Adrenal gland (tissue), 12 donors: Measurements from ENCODE around the gene AK5. TPM values are rescaled to one million over a fixed set of nuclear protein-coding genes. Genes with fewer than 3 reads are reported as not detected.

Source experiments
- DNase-seq, 7 donors: peaks; one replicate each; pipeline ENCODE4 v3.0.0-alpha.2; 2019 to 2020
- H3K27ac ChIP-seq, 5 donors: fragments of 200-600 bp; sonication (generic) in 4 of 5; 1 replicate in 3 of 5; 2 replicates in 2 of 5; pipeline versions ENCODE4 v1.5.1 to v1.8.0; 2016 to 2020; ENCODE audit warnings: mild to moderate bottlenecking in 1 of 5
- H3K27me3 ChIP-seq: fragments of 200-600 bp; 2 replicates; pipeline ENCODE4 v1.8.0; 2021
- H3K36me3 ChIP-seq, 2 donors: fragments of 200-600 bp; replicated peaks in 1 of 2; 1 replicate in 1 of 2; 2 replicates in 1 of 2; pipeline versions ENCODE4 v1.5.1 to v1.8.0; 2018 to 2022
- H3K4me1 ChIP-seq, 2 donors: fragments of 200-600 bp; replicated peaks in 1 of 2; 1 replicate in 1 of 2; 2 replicates in 1 of 2; pipeline versions ENCODE4 v1.5.1 to v1.8.0; 2018 to 2021
- H3K4me3 ChIP-seq, 4 donors: fragments of 200-600 bp; sonication (generic) in 3 of 4; one replicate each; pipeline ENCODE4 v1.5.1; 2016 to 2018
- H3K9me3 ChIP-seq, 3 donors: fragments of 200-600 bp; sonication (generic) in 1 of 3; replicated peaks in 1 of 3; 1 replicate in 2 of 3; 2 replicates in 1 of 3; pipeline versions ENCODE4 v1.5.1 to v1.8.0; 2016 to 2021
- POLR2A ChIP-seq, 2 donors: fragments of 450-650 bp; IDR thresholded peaks; one replicate each; pipeline ENCODE4 v1.6.1; 2017; ENCODE audit warnings: antibody characterized with exemption in 2 of 2, mild to moderate bottlenecking in 2 of 2, moderate library complexity in 1 of 2
- WGBS, 4 donors: extraction: QIAGEN DNeasy Blood & Tissue Kit in 2 of 4; methylation state at CpG; one replicate each; pipeline versions ENCODE4 v1.1.5 to v1.1.7; 2013 to 2017; 5-methylcytosine and 5-hydroxymethylcytosine counted together
- intact Hi-C, 2 donors: fragments of 100-400 bp; cut with DNase I; formaldehyde crosslinking; loops; one replicate each; pipeline versions ENCODE4 v1.14.1 to v1.15.0; 2022 to 2023
- polyA plus RNA-seq, 3 donors: library from polyadenylated mRNA; stranded (reverse); fragments of 200-250 nt in 2 of 3; fragments of 350-450 nt in 1 of 3; fragmentation: Illumina TruSeq in 1 of 3; extraction: RNeasy Lipid Tissue Mini Kit (QIAGEN cat#74804) in 1 of 3; gene quantifications; one replicate each; pipeline ENCODE4 v1.2.3, GENCODE V29; 2013 to 2014
- total RNA-seq, 9 donors: library from RNA; depleted of rRNA in 4 of 9; stranded (reverse); fragments of >200 nt in 4 of 9; fragments of 120-200 nt in 1 of 9; fragmentation: NEBNext Ultra II Directional in 1 of 9; extraction: Animal tissue kit (Norgen Biotek cat#: 25700) in 1 of 9; gene quantifications; one replicate each; pipeline versions ENCODE4 v1.1.0 to v1.2.4, GENCODE V29; 2013 to 2023
- TF ChIP-seq, protein P1 (sequence below), 6 experiments: fragments of 450-650 bp in 4 of 6; fragments of 200-600 bp in 2 of 6; sonication (generic) in 1 of 6; IDR thresholded peaks; 1 replicate in 5 of 6; 2 replicates in 1 of 6; pipeline versions ENCODE4 v1.5.1 to v1.8.0; 2016 to 2021; ENCODE audit warnings: antibody characterized with exemption in 6 of 6, mild to moderate bottlenecking in 2 of 6, moderate library complexity in 1 of 6
- donor health status: healthy with polysubstance abuse.
- donor health status: Bipolar disorder and iron deficiency.
- donor health status: DM: yes; HTN: yes; CAD: no.
- donor health status: DM: no; HTN: no; CAD: no.
- donor health status: DM: no; HTN: no; CAD: no.
- donor health status: DM: yes; HTN: yes; CAD: no.

The AK5 gene
- total and polyA plus RNA-seq, 12 donors: 0.34 to 2.3 (median 1.1) TPM; not detected in 4

DNA sequence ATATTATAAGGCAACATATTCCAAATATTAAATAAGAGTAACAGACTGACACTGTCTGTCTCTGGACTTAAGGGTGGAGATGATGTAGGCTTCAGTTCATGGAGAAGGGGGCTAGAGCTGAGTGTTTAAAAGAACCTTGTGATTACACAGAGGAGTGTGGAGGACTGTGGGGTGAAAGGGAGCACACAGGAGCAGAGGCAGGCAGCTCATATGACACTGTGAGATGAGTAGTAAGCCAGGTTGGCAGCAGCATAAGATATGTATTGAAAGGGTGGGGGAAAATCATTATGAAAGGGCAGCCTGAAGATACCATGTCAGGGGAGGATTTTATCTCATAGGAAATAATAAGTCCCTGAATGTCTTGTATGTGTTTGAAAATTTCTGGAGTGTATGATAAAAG, 104.5 kb downstream of the AK5 start:
- no peak overlapping the region for H3K27ac ChIP-seq
- DNase-seq: no peak
- no peaks in the 10 kb centered on the region for H3K27me3 ChIP-seq
- intact Hi-C loops: no loop called here
- no peaks in the 10 kb centered on the region for H3K36me3 ChIP-seq
- H3K4me3 ChIP-seq: no peak overlapping the region
- peaks cover 5 to 16% of the 10 kb centered on the region in 2 donors for H3K4me1 ChIP-seq
- TF ChIP-seq, protein P1, sequence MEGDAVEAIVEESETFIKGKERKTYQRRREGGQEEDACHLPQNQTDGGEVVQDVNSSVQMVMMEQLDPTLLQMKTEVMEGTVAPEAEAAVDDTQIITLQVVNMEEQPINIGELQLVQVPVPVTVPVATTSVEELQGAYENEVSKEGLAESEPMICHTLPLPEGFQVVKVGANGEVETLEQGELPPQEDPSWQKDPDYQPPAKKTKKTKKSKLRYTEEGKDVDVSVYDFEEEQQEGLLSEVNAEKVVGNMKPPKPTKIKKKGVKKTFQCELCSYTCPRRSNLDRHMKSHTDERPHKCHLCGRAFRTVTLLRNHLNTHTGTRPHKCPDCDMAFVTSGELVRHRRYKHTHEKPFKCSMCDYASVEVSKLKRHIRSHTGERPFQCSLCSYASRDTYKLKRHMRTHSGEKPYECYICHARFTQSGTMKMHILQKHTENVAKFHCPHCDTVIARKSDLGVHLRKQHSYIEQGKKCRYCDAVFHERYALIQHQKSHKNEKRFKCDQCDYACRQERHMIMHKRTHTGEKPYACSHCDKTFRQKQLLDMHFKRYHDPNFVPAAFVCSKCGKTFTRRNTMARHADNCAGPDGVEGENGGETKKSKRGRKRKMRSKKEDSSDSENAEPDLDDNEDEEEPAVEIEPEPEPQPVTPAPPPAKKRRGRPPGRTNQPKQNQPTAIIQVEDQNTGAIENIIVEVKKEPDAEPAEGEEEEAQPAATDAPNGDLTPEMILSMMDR (IDR thresholded peaks at IDR 0.05): no peak
- TF ChIP-seq POLR2A (IDR thresholded peaks at IDR 0.05): no peak
- H3K9me3 ChIP-seq: no peaks in the 10 kb centered on the region

GRCh38 chr1:77387553-77387952, 105.7 kb downstream of the AK5 start:
- 74 to 85% (median 76%) methylated on average over 1 of the region's 1 CpG for WGBS, 4 donors
- no peak overlapping the region for H3K27ac ChIP-seq
- TF ChIP-seq POLR2A (IDR thresholded peaks at IDR 0.05): no peak
- TF ChIP-seq, protein P1 (IDR thresholded peaks at IDR 0.05): no peak
- peaks cover 5 to 16% of the 10 kb centered on the region in 2 donors for H3K4me1 ChIP-seq
- no peak overlapping the region for H3K4me3 ChIP-seq
- no peaks in the 10 kb centered on the region for H3K27me3 ChIP-seq
- no peak for DNase-seq
- intact Hi-C loops: no loop called here
- H3K9me3 ChIP-seq: no peaks in the 10 kb centered on the region
- no peaks in the 10 kb centered on the region for H3K36me3 ChIP-seq

DNA sequence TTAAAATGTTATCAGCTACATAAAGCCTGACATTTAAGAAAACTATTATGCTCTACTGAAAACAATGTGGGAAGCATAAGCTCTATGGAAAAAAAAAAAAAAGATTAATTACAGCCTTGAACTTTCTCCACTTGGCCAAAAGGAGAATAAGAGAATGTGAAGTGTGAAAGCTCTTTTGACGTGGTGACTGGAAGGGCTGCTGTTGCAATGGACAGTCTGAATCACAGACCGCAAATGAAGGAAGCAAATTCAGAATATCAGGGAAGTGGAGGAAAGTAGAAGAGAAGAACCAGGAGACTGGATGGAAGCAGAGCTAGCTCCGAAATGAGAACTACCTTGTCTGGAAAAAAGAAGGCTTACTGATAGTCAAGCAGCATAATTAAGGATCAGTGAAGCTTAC, 106.8 kb downstream of the AK5 start:
- no peaks in the 10 kb centered on the region for H3K27me3 ChIP-seq
- H3K36me3 ChIP-seq: no peaks in the 10 kb centered on the region
- H3K27ac ChIP-seq: no peak overlapping the region
- H3K4me3 ChIP-seq: no peak overlapping the region
- H3K9me3 ChIP-seq: no peaks in the 10 kb centered on the region
- WGBS, 4 donors: 39 to 45% (median 40%) methylated on average over 3 of the region's 3 CpGs
- peaks cover 5 to 16% of the 10 kb centered on the region in 2 donors for H3K4me1 ChIP-seq
- intact Hi-C loops: no loop called here
- TF ChIP-seq, protein P1 (IDR thresholded peaks at IDR 0.05): no peak
- no peak for TF ChIP-seq POLR2A (IDR thresholded peaks at IDR 0.05)
- DNase-seq: peak in 5 of 7 donors; percentile 17 to 46 (median 30)

DNA sequence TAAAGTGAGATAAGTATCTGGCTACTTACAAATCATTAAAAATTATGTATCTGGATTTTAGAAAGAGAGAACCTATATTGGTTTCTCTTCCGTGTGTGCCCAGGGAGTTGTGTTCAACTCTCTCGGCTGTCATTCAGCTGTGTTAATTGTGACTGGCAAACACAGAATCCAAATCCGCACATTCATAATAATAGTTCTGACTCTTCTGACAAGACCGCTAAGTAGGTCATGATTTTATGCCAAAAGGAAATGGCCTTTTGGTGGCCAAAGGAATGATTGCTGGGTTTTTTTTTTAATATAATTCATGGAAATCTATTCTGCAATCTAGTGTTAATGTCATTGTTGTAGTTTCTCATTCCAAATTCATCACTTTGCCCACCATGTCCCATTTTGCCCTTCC, 110.7 kb downstream of the AK5 start:
- 66 to 79% (median 73%) methylated on average over 4 of the region's 4 CpGs for WGBS, 4 donors
- Histone ChIP-seq H3K4me3 (no peak overlapping the region), H3K27me3 (no peaks in the 10 kb centered on the region), H3K27ac (no peak overlapping the region), H3K36me3 (no peaks in the 10 kb centered on the region), H3K4me1 (peaks cover 5 to 16% of the 10 kb centered on the region in 2 donors), H3K9me3 (no peaks in the 10 kb centered on the region)
- intact Hi-C loops: no loop called here
- no peak for TF ChIP-seq POLR2A (IDR thresholded peaks at IDR 0.05)
- TF ChIP-seq, protein P1 (IDR thresholded peaks at IDR 0.05): no peak
- no peak for DNase-seq
